Endodermal cell (in vitro differentiated cells): ENCODE measurements around the gene ADK. TPM values are rescaled to one million over a fixed set of nuclear protein-coding genes. Genes with fewer than 3 reads are reported as not detected.

ENCODE experiments used
- DNase-seq: peaks from one replicate; pipeline ENCODE4 v3.0.0-alpha.2; 2017
- H3K27ac ChIP-seq: 2 replicates; pipeline ENCODE4 v1.5.1; 2013; ENCODE audit warnings: mild to moderate bottlenecking, low read depth, low read length, moderate library complexity
- H3K27me3 ChIP-seq: 2 replicates; pipeline ENCODE4 v1.6.1; 2013; ENCODE audit warnings: mild to moderate bottlenecking, low read length, moderate library complexity; ENCODE audit not compliant: insufficient read depth, control insufficient read depth, poor library complexity, severe bottlenecking
- H3K36me3 ChIP-seq: 2 replicates; pipeline ENCODE4 v1.7.0; 2013; ENCODE audit warnings: mild to moderate bottlenecking, low read length, moderate library complexity; ENCODE audit not compliant: control insufficient read depth, insufficient read depth
- H3K4me1 ChIP-seq: one replicate; pipeline ENCODE4 v1.7.0; 2013; ENCODE audit warnings: low read length; ENCODE audit not compliant: control insufficient read depth, insufficient read depth
- H3K4me3 ChIP-seq: 2 replicates; pipeline ENCODE4 v1.5.1; 2013; ENCODE audit warnings: mild to moderate bottlenecking, low read length, moderate library complexity
- H3K9ac ChIP-seq: 2 replicates; pipeline ENCODE4 v1.6.1; 2013; ENCODE audit warnings: mild to moderate bottlenecking, low read length, moderate library complexity; ENCODE audit not compliant: poor library complexity, severe bottlenecking; ENCODE audit errors: extremely low read depth
- H3K9me3 ChIP-seq: 2 replicates; pipeline ENCODE4 v1.6.1; 2013; ENCODE audit warnings: mild to moderate bottlenecking, low read length, moderate library complexity; ENCODE audit not compliant: control insufficient read depth
- H3K27ac Mint-ChIP-seq: 2 replicates; pipeline ENCODE4 v1.8.0; 2020; ENCODE audit warnings: mixed read lengths
- H3K27me3 Mint-ChIP-seq: 2 replicates; pipeline ENCODE4 v1.8.0; 2021; ENCODE audit warnings: mild to moderate bottlenecking, mixed read lengths; ENCODE audit not compliant: insufficient read depth
- H3K36me3 Mint-ChIP-seq: 2 replicates; pipeline ENCODE4 v1.8.0; 2020; ENCODE audit warnings: low read depth, mixed read lengths
- H3K4me1 Mint-ChIP-seq: 2 replicates; pipeline ENCODE4 v1.8.0; 2020; ENCODE audit warnings: mixed read lengths
- H3K4me3 Mint-ChIP-seq: 2 replicates; pipeline ENCODE4 v1.8.0; 2020; ENCODE audit warnings: mild to moderate bottlenecking, moderate library complexity, mixed read lengths
- H3K9me3 Mint-ChIP-seq: 2 replicates; pipeline ENCODE4 v1.8.0; 2020; ENCODE audit warnings: mild to moderate bottlenecking, mixed read lengths
- WGBS, 2 experiments: methylation state at CpG; one replicate each; pipeline versions ENCODE4 v1.1.5 to v1.1.7; 2013; ENCODE audit warnings: missing lambda C conversion rate in 2 of 2, mixed read lengths in 1 of 2; ENCODE audit not compliant: insufficient coverage in 1 of 2, insufficient read length in 1 of 2; 5-methylcytosine and 5-hydroxymethylcytosine counted together
- total RNA-seq, 2 donors: library from RNA; stranded (reverse); fragmentation: NEBNext Ultra II Directional in 1 of 2; extraction: Animal tissue kit (Norgen Biotek cat#: 25700) in 1 of 2; gene quantifications; 2 replicates in 1 of 2; 3 replicates in 1 of 2; pipeline ENCODE4 v1.2.1, GENCODE V29; 2021
- TF ChIP-seq, protein P1 (sequence below): fragments of 200-600 bp; sonication (generic); conservative IDR thresholded peaks from 2 replicates; pipeline ENCODE4 v1.5.0; 2021; ENCODE audit warnings: antibody characterized with exemption, mild to moderate bottlenecking

ADK gene
- total RNA-seq, 2 donors from 2014 or later, result 23.6 to 36.7 TPM

DNA sequence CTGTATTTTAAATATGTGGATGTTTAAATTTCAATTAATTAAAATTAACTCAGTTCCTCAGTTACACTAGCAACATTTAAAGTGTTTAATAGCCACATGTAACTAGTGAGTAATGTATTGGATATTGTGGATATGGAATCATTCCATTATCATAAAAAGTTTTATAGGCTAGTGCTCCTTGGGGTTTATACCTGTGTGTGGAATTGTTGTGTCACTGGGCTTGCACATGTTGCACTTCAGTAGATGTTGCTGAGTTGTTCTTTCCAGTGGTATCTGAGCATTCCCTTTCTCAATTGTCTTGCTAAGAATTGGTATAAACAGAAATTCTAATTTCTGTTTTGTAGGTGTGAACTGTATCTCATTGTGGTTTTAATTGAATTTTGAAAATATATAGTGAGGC, 113.0 kb downstream of the ADK start:
- Histone ChIP-seq H3K27me3 (no peaks in the 10 kb centered on the region), H3K4me3 (no peak overlapping the region), H3K27ac (no peak overlapping the region), H3K9ac (no peak overlapping the region), H3K36me3 (no peaks in the 10 kb centered on the region), H3K9me3 (no peaks in the 10 kb centered on the region), H3K4me1 (no peaks in the 10 kb centered on the region)
- Mint-ChIP-seq H3K36me3 (no peaks in the 10 kb centered on the region), H3K27ac (no peak overlapping the region), H3K4me3 (no peak overlapping the region), H3K9me3 (no peaks in the 10 kb centered on the region), H3K27me3 (no peaks in the 10 kb centered on the region), H3K4me1 (no peaks in the 10 kb centered on the region)
- no peak for DNase-seq
- TF ChIP-seq, protein P1, sequence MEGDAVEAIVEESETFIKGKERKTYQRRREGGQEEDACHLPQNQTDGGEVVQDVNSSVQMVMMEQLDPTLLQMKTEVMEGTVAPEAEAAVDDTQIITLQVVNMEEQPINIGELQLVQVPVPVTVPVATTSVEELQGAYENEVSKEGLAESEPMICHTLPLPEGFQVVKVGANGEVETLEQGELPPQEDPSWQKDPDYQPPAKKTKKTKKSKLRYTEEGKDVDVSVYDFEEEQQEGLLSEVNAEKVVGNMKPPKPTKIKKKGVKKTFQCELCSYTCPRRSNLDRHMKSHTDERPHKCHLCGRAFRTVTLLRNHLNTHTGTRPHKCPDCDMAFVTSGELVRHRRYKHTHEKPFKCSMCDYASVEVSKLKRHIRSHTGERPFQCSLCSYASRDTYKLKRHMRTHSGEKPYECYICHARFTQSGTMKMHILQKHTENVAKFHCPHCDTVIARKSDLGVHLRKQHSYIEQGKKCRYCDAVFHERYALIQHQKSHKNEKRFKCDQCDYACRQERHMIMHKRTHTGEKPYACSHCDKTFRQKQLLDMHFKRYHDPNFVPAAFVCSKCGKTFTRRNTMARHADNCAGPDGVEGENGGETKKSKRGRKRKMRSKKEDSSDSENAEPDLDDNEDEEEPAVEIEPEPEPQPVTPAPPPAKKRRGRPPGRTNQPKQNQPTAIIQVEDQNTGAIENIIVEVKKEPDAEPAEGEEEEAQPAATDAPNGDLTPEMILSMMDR, result no peak

DNA sequence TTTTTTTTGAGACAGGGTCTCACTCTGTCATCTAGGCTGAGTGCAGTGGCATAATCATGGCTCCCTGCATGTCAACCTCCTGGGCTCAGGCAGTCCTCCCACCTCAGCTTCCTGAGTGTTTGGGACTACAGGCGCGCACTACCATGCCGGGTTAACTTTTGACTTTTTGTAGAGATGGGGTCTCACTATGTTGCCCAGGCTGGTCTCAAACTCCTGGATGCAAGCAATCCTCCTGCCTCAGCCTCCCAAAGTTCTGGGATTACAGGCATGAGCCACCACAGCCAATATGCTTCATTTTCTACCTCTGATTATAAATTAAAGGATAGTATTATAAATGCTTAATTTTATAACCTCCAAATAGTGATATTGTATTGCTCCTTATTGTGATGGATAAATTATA, 121.3 kb downstream of the ADK start:
- H3K36me3 Mint-ChIP-seq, result no peaks in the 10 kb centered on the region
- Histone ChIP-seq H3K27me3 (no peaks in the 10 kb centered on the region), H3K4me3 (no peak overlapping the region), H3K4me1 (no peaks in the 10 kb centered on the region), H3K36me3 (no peaks in the 10 kb centered on the region), H3K9ac (no peak overlapping the region), H3K27ac (no peak overlapping the region), H3K9me3 (no peaks in the 10 kb centered on the region)
- no peak overlapping the region for H3K27ac Mint-ChIP-seq
- H3K4me3 Mint-ChIP-seq, result no peak overlapping the region
- H3K27me3 Mint-ChIP-seq, result no peaks in the 10 kb centered on the region
- TF ChIP-seq, protein P1, result no peak
- H3K4me1 Mint-ChIP-seq, result peaks cover 12% of the 10 kb centered on the region
- peaks cover 2% of the 10 kb centered on the region for H3K9me3 Mint-ChIP-seq
- no peak for DNase-seq
- WGBS, 2 experiments, result 91 to 100% methylated on average over 1 to 3 of the region's 3 CpGs

DNA sequence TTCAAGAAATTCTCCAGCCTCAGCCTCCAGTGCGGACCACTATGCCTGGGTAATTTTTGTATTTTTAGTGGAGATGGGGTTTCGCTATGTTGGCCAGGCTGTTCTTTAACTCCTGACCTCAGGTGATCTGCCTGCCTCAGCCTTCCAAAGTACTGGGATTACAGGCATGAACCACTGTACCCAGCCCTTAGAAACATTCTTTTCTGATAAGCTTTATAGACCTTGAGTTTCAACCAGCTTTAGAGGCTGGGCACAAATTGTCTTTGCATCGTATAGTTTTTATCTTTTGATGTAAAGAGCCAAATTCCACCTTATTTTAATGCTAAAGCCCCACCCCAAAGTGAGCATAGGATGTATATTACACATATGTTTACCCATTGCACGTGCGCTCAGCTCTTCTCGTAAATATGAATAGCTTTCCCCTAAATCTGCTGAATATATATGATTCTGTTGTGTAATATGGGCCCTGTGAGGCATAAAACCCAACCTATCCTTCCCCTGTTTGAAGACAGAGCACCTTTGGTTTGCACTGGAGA, 124.8 kb downstream of the ADK start:
- Mint-ChIP-seq H3K27me3 (no peaks in the 10 kb centered on the region), H3K4me3 (no peak overlapping the region), H3K4me1 (peaks cover 6% of the 10 kb centered on the region), H3K9me3 (peaks cover 2% of the 10 kb centered on the region), H3K27ac (no peak overlapping the region), H3K36me3 (no peaks in the 10 kb centered on the region)
- Histone ChIP-seq H3K36me3 (no peaks in the 10 kb centered on the region), H3K27me3 (no peaks in the 10 kb centered on the region), H3K9ac (no peak overlapping the region), H3K27ac (no peak overlapping the region), H3K4me3 (no peak overlapping the region), H3K4me1 (no peaks in the 10 kb centered on the region), H3K9me3 (no peaks in the 10 kb centered on the region)
- TF ChIP-seq, protein P1, result no peak
- WGBS, 2 experiments, result 92 to 100% methylated on average over 2 to 6 of the region's 6 CpGs
- no peak for DNase-seq
